ENCODE measurements around the gene CYSRT1. TPM values are rescaled to one million over a fixed set of nuclear protein-coding genes. Genes with fewer than 3 reads are reported as not detected.

Gene CYSRT1
- polyA plus RNA-seq, 1 experiment, result 0.74 TPM

DNA sequence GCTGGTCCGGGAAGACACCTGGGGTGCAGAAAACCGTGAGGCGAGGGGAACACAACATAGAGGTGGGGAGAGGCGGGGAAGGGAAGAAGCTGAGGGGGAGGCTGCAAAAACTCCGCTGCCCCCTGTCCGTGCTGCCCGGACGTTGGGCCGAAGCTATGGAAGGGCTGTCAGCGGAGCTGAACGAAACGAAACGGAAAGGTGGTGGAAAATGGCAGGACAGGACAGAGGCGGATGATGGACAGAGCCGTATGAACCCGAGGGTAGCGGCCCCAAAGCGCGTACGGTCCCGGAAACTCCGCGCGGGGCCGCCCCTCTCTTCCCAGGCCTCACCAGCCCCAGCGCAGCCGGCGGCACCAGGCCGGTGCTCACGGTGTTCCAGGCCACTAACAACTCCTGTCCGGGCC, 36.9 kb upstream of the CYSRT1 start:
- TF ChIP-seq, protein P1, sequence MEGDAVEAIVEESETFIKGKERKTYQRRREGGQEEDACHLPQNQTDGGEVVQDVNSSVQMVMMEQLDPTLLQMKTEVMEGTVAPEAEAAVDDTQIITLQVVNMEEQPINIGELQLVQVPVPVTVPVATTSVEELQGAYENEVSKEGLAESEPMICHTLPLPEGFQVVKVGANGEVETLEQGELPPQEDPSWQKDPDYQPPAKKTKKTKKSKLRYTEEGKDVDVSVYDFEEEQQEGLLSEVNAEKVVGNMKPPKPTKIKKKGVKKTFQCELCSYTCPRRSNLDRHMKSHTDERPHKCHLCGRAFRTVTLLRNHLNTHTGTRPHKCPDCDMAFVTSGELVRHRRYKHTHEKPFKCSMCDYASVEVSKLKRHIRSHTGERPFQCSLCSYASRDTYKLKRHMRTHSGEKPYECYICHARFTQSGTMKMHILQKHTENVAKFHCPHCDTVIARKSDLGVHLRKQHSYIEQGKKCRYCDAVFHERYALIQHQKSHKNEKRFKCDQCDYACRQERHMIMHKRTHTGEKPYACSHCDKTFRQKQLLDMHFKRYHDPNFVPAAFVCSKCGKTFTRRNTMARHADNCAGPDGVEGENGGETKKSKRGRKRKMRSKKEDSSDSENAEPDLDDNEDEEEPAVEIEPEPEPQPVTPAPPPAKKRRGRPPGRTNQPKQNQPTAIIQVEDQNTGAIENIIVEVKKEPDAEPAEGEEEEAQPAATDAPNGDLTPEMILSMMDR (IDR thresholded peaks at IDR 0.05; ENCODE audit: insufficient read depth, low read depth, low read length), result no peak
- H3K36me3 ChIP-seq (ENCODE audit: control insufficient read depth, insufficient read depth, low read length), result peaks cover 37% of the 10 kb centered on the region
- peak overlapping the region; percentile 98 for H3K4me3 ChIP-seq (ENCODE audit: low read depth, low read length)
- ChIA-PET POLR2A (no interaction called here), CTCF (interaction anchor here (0.6 to 1.4 kb wide), 4 partner anchors 11 to 406 kb away, joined by 3 to 5 read pairs (median 3); partner anchors contain the start of gene TMEM210)
- DNase-seq (ENCODE audit: low read depth), result no peak
- H3K27me3 ChIP-seq (ENCODE audit: control insufficient read depth, insufficient read depth, low read length), result no peaks in the 10 kb centered on the region

DNA sequence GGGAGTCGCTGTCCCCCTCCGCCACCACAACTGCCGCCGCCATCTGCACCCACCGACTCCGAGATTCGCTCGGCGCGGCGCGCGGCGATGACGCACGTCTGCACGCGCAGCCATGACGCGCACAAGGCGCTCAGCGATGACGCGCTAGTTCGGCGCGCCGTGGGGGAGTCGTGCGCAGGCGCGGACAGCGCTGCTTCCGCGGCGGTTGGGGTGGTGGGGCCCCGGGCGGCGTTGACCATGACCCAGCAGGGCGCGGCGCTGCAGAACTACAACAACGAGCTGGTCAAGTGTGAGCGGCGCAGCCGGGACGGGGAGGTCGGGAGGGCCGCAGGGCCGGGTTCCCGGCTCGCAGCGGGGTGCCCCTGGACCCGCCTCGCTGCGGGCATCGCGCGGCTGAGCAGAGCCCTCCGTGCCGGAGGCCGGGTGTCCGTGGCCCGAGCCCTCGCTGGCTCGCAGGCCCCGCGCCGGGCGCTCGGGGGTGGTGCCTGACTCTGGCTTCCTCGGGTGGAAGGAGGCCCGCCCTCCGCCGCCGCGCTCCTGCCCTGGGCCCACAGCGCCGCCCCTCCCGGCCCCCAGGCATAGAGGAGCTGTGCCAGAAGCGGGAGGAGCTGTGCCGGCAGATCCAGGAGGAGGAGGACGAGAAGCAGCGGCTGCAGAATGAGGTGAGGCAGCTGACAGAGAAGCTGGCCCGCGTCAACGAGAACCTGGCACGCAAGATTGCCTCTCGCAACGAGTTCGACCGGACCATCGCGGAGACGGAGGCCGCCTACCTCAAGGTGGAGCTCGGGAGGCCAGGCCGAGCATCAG, 36.3 kb upstream of the CYSRT1 start, which contains the start of the genes ANAPC2 and SSNA1:
Gene ANAPC2 (minus strand): TSS at position 71 of the 807 bp plus-strand sequence. CDS start 28 bp downstream, at position 43.
Gene SSNA1 (plus strand): TSS at position 187 of the 807 bp plus-strand sequence. CDS start 51 bp downstream, at position 238.
- Histone ChIP-seq H3K36me3 (ENCODE audit: control insufficient read depth, insufficient read depth, low read length) (peaks cover 33% of the 10 kb centered on the region), H3K4me3 (ENCODE audit: low read depth, low read length) (peak within 1 kb of the TSS; percentile 98), H3K27me3 (ENCODE audit: control insufficient read depth, insufficient read depth, low read length) (no peaks in the 10 kb centered on the region)
- CTCF ChIA-PET, result interaction anchor here (0.6 to 1.5 kb wide), 8 partner anchors 10 to 407 kb away, joined by 3 to 8 read pairs (median 3); partner anchors contain the start of gene RNF224
- TF ChIP-seq, protein P1 (IDR thresholded peaks at IDR 0.05; ENCODE audit: insufficient read depth, low read depth, low read length), result peak; percentile 60
- POLR2A ChIA-PET, result interaction anchor here (0.6 to 0.9 kb wide), 4 partner anchors 11 to 389 kb away, joined by 3 to 11 read pairs (median 4); no protein-coding TSS in a partner anchor
- DNase-seq (ENCODE audit: low read depth), result peak; percentile 50

DNA sequence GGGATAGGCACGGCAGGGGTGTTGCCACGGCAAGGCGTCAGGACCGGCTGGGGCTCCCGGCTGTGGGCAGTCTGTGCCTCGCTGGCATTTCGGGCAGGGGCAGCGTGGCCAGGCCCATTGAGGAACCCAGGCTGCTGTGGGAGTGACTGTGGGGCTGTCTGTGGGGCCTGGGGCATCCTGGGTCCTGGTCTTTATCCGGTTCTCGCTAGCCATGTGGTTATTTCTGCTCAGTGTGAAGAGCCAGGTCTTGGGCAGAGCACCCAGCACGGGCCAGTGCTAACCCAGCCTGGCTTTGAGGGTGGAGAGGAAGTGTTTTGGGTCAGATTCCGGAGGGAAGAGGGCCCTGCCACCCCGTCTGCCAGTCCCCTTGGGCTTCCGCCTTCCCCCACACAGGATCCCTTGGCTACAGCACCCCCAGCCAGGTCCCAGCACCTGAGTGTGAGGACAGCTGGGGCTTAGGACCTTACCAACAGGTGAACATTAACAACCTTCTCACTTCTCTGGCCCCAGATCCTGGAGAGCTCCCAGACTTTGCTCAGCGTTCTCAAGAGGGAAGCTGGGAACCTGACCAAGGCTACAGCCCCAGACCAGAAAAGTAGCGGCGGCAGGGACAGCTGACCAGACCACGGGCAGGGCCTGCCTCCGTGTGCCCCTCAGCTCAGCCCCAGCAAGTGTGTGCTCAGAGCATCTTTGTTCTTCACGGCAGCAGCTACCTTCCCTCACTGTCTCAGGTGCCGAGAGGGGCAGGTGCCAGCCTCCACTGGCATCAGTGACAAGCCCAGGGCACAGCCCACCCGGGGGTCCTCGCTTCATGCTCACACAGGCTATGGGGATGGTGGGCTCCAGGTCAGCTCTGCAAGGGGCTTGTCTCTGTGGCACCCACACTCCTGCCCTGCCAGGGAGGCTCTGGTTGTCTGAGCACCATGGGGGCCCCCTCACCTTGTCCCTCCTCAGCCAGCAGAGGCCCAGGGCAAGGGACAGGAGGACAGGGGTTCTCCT, 35.4 kb upstream of the CYSRT1 start:
- TF ChIP-seq, protein P1 (IDR thresholded peaks at IDR 0.05; ENCODE audit: insufficient read depth, low read depth, low read length), result no peak
- Histone ChIP-seq H3K4me3 (ENCODE audit: low read depth, low read length) (peak overlapping the region; percentile 98), H3K36me3 (ENCODE audit: control insufficient read depth, insufficient read depth, low read length) (peaks cover 29% of the 10 kb centered on the region), H3K27me3 (ENCODE audit: control insufficient read depth, insufficient read depth, low read length) (no peaks in the 10 kb centered on the region)
- ChIA-PET POLR2A (interaction anchor here (0.6 to 0.9 kb wide), 3 partner anchors 10 to 252 kb away, joined by 3 to 6 read pairs (median 3); no protein-coding TSS in a partner anchor), CTCF (interaction anchor here (0.6 to 1.5 kb wide), 6 partner anchors 10 to 47 kb away, joined by 3 to 8 read pairs (median 3); partner anchors contain the start of gene RNF224)
- DNase-seq (ENCODE audit: low read depth), result no peak

DNA sequence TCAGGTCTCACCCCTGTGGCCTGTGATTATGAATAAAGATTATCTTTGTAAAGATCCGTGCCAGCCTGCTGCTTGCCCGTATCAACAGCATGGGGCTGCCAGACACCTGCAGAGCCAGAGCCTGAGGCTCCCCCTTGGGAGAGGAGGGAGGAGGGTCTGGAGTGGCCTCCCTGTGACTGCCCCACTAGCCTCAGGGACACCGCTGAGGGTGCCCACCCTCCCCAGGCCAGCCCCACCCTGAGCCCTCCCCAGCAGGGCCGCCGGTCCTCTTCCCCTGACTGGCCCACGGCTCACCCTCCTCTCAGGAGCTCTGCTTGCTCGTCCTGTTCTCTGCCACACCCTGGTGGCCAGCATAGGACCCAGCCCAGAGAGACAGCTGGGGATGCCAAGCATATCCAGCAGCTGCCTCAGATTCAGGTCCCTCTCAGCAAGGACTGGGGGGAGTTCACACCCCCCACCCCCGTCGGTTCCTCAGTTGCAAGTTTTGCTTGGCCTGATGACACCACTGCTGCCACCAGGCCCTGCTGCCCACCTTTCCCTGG, 34.6 kb upstream of the CYSRT1 start:
- no peaks in the 10 kb centered on the region for H3K27me3 ChIP-seq (ENCODE audit: control insufficient read depth, insufficient read depth, low read length)
- peaks cover 25% of the 10 kb centered on the region for H3K36me3 ChIP-seq (ENCODE audit: control insufficient read depth, insufficient read depth, low read length)
- CTCF ChIA-PET, result interaction anchor here (1.4 kb wide), 1 partner anchor 46 kb away, joined by 3 read pairs; no protein-coding TSS in a partner anchor
- TF ChIP-seq, protein P1 (IDR thresholded peaks at IDR 0.05; ENCODE audit: insufficient read depth, low read depth, low read length), result peak; percentile 14; the same call in 1 of the 2 replicates
- POLR2A ChIA-PET, result no interaction called here
- DNase-seq (ENCODE audit: low read depth), result no peak
- no peak overlapping the region for H3K4me3 ChIP-seq (ENCODE audit: low read depth, low read length)

Data from BJ (cell line).